NCI-H128 (cell line): ENCODE measurements around the gene HYAL1.
"Not testable (repeated sequence)": the region's sequence is repeated elsewhere in the genome, so short reads cannot be mapped to it uniquely, and the experiment has no call there.

Experiments used
- DNase-seq: peaks from one replicate; lab custom pipeline; 2025; ENCODE audit not compliant: unreplicated experiment; lab: John Stamatoyannopoulos, UW

The HYAL1 gene

DNA sequence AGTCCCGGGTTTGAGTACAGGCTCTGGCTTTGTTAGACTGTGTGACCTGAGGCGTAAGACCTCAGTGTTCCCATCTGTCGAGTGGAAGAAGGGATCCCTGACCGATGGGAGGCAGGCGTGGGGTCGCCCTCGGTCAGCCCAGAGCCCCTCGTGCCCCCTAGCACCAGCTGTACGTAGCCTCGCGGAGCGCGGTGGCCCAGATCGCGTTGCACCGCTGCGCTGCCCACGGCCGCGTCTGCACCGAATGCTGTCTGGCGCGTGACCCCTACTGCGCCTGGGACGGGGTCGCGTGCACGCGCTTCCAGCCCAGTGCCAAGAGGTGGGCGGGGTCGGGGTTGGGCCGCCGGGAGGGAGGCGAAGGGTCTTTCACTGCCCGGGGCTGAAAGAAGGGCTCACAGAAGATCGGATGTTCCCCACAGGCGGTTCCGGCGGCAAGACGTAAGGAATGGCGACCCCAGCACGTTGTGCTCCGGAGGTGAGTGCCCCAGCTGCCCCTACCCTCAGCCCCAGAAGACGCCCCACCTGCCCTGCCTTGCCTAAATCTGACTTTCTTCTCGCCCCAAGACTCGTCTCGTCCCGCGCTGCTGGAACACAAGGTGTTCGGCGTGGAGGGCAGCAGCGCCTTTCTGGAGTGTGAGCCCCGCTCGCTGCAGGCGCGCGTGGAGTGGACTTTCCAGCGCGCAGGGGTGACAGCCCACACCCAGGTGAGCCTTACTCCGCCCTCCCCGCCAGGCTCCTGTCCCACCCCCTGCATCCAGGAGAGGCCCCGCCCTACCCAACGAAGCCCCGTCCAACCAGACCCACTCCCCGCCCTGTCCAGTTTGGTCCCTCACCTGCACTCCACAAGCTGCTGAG lies 28.0 kb downstream of the HYAL1 start:
- no peak for DNase-seq

DNA sequence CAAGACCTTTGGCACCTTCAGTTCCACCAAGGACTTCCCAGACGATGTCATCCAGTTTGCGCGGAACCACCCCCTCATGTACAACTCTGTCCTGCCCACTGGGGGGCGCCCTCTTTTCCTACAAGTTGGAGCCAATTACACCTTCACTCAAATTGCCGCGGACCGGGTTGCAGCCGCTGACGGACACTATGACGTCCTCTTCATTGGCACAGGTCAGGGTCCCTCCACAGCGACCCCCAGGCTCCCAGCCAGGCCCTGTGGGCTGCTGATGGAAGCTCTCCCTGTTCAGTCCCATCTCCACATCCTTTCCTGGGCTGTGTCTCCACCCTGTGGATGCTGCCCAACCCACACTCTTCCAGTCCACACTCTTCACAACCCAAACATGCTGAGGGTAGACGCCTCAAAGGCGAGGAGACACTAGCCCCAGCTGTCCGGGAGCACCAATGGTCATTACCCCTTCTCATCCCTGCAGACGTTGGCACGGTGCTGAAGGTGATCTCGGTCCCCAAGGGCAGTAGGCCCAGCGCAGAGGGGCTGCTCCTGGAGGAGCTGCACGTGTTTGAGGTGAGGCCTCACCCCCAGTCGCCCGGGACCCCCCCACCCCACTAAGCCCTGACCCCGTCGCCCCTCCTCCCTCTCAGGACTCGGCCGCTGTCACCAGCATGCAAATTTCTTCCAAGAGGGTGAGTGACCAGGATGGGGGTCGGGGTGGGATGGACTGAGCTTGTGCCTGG lies 28.8 kb downstream of the HYAL1 start:
- DNase-seq, result no peak

DNA sequence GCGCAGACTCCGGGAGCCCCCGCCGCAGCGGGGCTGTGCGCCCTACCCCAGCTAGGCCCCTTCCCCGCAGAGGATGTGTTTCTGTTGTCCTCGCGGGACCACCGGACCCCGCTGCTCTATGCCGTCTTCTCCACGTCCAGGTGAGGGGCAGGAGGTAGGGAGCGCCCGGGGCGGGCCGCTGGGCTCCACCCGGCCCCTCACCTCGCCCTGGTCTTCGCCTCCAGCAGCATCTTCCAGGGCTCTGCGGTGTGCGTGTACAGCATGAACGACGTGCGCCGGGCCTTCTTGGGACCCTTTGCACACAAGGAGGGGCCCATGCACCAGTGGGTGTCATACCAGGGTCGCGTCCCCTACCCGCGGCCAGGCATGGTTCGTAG lies 29.7 kb downstream of the HYAL1 start:
- no peak for DNase-seq

DNA sequence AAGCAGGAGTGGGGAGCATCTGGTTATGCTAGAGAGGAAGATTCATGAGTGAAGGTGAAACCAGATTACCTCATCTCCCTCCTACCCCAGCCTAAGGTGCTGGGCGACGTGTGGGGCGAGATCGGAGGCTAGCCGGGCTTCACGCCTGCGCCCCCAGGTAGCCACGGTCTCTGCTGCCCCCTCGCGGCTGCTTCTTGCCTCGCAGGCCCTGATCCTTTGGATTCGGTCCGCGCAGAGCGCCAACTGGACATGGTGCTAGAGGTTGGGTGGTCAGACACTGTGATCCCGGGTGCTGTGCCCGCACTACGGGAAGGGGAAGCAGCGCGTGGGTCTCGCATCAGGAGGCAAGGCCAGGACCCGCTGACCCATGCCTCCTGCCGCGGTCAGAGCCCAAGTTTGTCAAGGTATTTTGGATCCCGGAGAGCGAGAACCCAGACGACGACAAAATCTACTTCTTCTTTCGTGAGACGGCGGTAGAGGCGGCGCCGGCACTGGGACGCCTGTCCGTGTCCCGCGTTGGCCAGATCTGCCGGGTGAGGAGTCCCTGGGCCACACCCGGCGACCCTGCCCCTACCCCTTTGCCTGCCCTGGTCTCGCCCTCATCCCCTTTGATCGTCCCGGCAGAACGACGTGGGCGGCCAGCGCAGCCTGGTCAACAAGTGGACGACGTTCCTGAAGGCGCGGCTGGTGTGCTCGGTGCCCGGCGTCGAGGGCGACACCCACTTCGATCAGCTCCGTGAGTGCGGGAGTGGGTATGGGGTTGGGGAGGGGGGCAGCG lies 30.3 kb downstream of the HYAL1 start:
- peak; percentile 75 for DNase-seq

DNA sequence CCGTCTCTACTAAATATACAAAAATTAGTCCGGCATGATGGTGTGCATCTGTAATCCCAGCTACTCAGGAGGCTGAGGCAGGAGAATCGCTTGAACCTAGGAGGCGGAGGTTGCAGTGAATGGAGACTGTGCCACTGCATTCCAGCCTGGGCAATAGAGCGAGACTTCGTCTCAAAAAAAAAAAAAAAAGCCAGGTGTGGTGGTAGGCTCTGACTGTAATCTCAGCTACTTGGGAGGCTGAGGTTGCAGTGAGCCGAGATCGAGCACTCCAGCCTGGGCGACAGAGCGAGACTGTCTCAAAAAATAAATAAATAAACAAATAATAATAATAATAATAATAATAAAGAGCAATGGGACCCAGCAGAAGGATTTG lies 30.9 kb downstream of the HYAL1 start:
- DNase-seq, result not testable (repeated sequence)

DNA sequence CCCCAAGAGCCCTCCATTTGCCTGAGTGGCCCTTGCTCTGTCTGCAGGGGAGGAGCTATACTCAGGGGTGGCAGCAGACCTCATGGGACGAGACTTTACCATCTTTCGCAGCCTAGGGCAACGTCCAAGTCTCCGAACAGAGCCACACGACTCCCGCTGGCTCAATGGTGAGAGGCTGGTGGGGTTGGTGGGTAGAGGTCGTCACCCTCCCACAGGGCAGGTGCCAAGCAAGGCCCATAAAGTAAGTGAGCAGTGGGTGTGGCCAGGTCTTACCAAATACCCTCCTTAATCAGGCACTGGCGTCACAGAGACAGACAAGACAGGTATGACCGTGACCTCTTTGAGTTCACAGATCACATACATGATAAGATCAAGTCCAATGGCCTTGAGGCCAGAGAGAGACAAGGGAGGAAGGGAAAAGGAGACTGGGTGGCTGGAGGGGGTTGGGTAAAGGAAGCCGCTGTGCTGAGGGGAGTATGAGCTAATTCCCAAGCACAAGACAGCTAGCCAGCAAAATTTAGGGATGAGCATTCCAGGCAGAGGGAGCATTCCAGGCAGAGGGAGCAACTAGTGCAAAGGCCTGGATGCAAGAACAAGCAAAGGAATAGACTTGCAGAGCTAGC lies 31.9 kb downstream of the HYAL1 start:
- no peak for DNase-seq

DNA sequence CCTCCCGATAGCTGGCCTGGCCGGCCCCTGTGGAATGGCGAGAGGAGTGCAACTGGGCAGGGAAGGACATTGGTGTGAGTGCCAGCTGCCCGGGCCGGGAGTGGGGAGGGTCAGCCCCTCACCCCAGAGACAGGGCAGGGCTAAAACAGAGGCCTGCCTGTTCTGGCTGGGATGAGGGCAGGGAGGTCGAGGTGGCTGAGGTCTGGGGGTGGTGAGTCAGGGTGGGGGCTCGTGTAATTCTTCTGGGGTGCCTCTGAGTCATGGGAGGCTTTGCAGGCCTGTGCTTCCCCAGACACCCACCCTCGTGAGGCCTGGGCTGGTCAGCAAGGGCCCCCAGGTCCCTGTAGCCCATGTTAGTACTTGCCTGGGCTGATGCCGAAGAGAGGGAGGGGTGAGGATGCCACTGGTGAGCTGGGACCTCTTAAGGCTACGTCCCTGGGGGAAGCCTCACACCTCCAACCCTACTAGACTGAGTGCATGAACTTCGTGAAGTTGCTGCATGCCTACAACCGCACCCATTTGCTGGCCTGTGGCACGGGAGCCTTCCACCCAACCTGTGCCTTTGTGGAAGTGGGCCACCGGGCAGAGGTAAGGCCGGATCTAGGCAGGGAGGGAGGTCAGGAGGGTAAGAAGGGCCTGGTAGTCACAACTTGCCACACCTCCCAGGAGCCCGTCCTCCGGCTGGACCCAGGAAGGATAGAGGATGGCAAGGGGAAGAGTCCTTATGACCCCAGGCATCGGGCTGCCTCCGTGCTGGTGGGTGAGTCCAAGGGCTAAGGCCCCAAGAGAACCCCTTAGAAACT lies 32.8 kb downstream of the HYAL1 start:
- no peak for DNase-seq

DNA sequence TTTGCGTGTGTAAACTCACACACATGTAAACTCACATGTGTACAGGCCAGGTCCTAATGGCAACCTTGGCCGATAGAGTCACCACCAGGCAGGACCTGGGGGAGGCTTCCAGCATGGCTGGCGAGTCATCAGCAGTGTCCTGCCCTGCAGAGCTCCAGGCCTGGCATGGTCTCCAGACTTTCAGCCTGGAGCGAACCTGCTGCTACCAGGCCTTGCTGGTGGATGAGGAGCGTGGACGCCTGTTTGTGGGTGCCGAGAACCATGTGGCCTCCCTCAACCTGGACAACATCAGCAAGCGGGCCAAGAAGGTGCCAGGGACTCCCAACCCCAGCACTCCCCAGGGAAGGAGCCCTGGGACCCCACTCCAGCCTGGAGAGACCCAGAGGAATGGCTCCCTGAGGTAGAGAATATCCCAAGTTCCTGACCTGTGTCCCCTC lies 33.4 kb downstream of the HYAL1 start:
- no peak for DNase-seq

DNA sequence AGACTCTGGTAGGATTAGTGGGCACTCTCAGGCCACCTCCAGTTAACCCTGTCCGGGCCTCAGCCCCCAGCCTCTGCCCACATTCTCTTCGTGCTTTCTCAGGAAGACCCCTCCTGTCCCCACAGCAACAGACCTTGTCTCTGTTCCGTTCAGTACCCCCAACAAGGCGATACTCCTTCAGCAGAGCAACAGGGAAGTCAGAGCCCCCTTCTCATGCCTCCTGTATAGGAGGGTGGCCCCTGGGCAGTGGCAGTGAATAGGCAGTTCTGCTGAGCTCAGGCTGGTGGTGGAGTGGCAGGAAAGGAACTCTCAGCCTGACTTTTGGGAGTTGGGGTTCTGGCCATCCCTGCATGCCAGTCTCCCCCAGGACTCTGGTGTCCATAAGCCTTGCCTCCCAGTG lies 33.9 kb downstream of the HYAL1 start:
- DNase-seq, result no peak

DNA sequence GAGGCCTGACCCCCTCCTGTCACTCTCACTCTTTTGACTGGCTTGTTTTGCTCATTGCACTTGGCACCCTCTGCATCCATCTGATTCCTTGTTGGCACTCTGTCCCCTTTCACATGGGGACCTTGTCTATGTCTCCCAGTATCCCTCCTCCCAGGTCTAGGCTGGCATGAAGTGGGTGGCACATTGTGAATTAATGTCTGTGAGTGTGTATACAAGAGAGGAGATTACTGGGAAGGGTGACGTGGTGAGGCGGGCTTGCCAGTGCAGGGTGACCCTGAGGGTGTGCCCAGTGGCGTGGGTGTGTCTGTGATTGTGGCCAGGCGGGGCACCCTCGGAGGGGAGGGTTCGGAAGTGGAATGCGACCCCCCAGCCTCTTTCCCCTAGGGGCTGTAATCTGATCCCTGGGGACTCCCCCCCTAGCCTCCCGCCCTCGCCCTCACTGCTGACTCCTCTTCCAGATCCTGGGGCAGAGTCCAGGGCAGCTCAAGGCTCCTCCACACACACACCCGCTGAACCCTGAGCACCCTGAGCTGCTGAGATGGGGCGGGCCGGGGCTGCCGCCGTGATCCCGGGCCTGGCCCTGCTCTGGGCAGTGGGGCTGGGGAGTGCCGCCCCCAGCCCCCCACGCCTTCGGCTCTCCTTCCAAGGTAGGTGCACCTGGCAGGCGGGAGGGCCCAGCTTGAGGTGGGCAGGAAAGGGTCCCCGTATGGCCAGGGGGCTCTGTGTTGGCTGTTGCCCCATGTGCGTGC lies 34.5 kb downstream of the HYAL1 start, which contains the start of gene SEMA3B:
SEMA3B (plus strand) TSS at position 445 of the 749 bp plus-strand sequence; CDS start at position 539, 94 bp downstream.
- DNase-seq, result no peak

DNA sequence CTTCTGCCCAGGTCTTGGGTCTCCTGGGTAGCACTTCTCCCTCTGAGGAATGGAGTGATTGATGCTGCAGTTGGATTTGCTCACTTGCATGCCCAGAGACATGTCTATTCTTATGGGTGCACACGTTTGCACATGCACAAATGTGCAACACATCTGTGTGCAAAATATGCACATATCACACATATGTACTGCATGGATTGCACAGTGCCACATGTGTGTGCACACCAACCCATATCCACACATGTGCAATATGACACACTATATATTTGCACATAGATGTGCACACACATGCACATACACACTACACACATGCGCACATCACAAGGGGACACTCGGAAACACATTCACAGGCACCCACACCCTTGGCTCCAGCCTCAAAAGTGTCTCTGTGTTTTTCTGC lies 35.1 kb downstream of the HYAL1 start:
- DNase-seq, result no peak

DNA sequence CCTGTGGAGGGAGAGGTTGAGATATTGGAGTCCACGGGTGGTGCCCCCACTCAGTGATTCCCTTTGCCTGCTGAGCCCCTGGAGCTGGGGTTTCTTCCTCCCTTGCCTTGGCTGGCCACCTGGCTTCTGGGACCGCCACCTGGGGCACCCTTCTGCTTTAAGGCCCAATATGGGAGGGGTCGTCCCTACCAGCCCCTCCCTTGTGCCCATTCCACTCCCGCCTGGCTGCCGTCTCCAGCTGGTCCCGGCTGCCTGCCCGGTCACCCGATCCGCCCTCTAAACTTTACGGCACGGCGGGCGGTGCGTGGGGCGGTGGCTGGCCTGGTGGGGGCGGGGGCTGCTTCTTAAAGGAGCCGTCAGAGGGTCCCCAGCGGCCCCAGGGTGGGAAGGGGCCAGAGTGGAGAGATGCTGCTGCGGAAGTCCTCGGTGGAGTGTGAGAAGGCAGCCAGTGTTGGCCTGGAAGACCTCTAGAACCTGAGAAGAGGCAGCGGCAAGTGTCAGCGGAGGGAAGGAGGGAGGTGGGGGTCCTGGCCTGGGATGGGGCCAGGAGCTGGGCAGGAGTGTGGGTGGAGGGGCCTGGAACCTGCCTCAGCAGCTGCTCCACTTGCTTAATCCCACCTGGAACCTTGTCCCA lies 36.0 kb downstream of the HYAL1 start:
- no peak for DNase-seq

DNA sequence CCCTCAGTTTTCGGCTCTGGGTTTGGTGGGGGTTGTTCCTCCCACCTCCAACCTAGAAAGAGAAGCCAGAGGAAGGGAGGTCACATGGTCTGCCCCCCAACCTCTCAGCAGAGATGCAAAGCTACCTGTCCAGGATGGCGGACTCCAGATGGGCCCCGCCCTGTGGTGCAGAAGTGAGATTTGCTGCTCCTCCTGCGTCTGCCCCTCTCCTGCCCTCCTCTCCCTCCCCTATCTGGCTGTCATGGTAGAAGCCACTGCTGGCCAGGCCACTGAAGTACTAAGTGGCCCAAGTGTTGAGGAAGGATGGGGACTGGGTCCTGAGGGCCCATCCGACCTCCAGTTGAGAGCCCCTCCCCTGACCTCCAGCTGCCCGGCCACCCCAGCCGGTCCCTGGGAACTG lies 36.5 kb downstream of the HYAL1 start:
- no peak for DNase-seq

DNA sequence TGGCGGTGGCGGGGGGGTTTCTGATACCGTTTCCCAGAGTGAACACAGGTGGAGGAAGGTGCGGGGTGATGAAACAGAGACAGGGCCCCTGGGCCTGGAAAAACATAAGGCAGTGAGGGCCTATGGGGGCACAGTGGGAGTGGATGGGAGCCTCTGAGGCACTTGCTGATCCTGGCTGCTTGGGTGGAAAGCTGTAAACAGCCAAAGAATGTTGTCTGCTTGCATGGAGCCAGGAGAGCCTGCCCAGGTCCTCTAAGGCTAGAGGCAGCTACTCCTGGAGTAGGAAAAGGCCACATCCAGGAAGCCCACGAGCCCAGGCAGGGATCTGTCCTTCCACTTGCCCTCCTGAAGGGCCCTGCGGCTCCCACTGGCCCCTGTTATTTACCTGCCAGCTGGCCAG lies 37.4 kb downstream of the HYAL1 start:
- DNase-seq, result no peak

DNA sequence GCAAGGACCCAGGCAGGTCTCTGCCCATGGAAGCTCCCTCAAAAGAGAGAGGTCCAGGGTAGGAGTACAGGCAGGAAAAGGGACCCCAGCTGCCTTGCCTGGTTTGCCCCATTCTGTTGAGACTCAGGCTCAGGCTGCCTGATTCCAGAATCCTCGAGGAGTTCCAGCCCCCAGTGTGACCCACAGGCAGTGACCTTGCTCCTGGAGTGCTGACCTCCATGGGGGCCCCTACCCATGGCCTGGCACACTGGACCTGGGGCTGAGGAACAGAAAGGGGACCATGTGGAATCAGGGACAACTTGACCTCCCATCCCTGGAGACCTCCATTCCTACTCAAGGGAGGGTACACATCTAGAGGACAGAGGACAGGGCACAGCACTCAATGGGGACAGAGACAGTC lies 37.8 kb downstream of the HYAL1 start:
- no peak for DNase-seq

DNA sequence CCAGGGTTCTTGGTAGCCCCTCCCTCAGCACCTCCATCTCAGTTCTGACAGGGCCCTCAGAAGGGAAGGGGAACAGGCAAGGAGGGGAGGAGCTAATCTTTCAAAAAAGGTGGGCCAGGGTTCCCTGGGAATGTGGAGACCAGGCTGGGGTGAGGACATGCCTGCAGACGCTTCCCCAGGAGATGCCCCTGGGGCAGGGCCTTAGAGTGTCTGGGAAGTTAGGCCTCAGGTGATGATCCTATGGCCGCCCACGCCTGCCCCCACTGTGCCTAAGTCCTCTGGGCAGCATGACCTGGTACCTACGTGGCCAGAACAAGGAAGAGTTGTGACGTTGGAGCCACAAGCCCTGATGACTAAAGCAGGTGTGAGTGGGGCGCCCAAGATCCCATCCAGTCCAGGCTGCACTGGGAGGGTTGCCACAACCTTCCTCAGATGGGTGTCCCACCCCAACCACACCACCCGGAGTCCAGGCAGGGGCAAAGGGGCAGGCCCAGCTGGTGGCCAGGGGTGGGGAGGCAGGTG lies 38.3 kb downstream of the HYAL1 start:
- DNase-seq, result no peak

DNA sequence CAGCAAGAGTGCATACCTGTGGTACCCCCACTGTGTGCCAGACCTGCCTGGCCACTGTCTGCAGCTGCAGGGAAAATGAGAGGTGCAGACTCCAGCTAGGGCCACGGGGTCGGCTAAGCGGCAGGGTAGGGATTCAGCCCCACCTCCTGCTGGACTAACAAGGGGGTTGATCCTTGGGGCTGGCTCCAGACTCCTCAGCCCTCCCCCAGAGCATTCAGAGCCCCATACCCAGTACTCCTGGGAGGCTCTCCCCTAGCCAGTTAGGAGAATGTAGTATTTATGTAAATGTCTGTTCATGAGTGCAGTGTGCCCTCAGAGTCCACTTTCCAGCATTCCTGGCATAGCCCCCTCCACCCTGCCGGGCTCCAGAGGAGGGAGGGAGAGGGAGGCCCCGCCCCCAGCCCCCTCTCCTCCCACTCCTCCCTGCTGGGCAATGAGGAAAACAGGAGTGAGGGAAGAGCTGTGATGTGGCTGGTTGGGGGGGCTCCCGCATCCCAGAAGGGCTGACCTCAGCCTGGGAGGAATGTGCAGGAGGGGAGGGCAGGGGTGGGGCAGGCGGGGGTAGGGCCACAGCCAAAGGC lies 38.9 kb downstream of the HYAL1 start:
- DNase-seq, result no peak
